ENCODE measurements around the gene EMC9. TPM values are rescaled to one million over a fixed set of nuclear protein-coding genes. Genes with fewer than 3 reads are reported as not detected.

Gene EMC9
- total RNA-seq, 1 donor from 2014 or later: 14.0 TPM

DNA sequence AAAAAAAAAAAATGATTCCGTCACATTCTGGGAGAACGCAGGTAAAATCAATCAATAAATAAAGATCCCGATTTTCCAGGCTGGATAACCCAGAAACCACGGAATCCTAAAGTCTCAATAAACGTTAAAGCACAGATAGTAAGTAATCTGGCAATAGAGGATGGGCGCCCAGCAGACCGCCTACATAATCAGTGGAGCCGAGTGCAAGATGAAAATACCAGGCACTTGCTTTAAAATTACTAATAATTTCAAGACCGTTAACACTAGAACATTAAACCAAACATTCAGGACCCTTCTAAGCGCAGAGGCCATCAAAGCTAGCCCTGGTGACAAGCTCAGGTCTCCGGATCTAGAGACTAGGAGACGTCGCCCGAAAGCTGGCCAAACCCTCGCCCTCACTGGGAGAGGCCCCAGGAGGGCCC, 28.0 kb downstream of the EMC9 start:
- H3K79me2 ChIP-seq (ENCODE audit: low read depth): peaks cover 13% of the 10 kb centered on the region
- H2AFZ ChIP-seq (replicated peaks): peak overlapping the region; percentile 79
- H3K36me3 ChIP-seq: no peaks in the 10 kb centered on the region
- Mint-ChIP-seq H3K36me3 (no peaks in the 10 kb centered on the region), H3K4me1 (peaks cover 17% of the 10 kb centered on the region), H3K9me3 (no peaks in the 10 kb centered on the region), H3K4me3 (peak overlapping the region; percentile 94), H3K27me3 (ENCODE audit: insufficient read depth, low read depth) (peaks cover 3% of the 10 kb centered on the region), H3K27ac (peak overlapping the region; percentile 95)
- no peaks in the 10 kb centered on the region for H3K27me3 ChIP-seq
- H3K9me3 ChIP-seq (ENCODE audit: low read depth): no peaks in the 10 kb centered on the region
- peak overlapping the region; percentile 61 for H3K4me3 ChIP-seq
- H3K9ac ChIP-seq: peak overlapping the region; percentile 23
- no peak overlapping the region for H3K27ac ChIP-seq
- no peak for DNase-seq (ENCODE audit: low spot score)
- H4K20me1 ChIP-seq (ENCODE audit: low read depth): no peaks in the 10 kb centered on the region
- H3F3A ChIP-seq (ENCODE audit: low read depth): peaks cover 19% of the 10 kb centered on the region
- TF ChIP-seq, protein P1, sequence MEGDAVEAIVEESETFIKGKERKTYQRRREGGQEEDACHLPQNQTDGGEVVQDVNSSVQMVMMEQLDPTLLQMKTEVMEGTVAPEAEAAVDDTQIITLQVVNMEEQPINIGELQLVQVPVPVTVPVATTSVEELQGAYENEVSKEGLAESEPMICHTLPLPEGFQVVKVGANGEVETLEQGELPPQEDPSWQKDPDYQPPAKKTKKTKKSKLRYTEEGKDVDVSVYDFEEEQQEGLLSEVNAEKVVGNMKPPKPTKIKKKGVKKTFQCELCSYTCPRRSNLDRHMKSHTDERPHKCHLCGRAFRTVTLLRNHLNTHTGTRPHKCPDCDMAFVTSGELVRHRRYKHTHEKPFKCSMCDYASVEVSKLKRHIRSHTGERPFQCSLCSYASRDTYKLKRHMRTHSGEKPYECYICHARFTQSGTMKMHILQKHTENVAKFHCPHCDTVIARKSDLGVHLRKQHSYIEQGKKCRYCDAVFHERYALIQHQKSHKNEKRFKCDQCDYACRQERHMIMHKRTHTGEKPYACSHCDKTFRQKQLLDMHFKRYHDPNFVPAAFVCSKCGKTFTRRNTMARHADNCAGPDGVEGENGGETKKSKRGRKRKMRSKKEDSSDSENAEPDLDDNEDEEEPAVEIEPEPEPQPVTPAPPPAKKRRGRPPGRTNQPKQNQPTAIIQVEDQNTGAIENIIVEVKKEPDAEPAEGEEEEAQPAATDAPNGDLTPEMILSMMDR (IDR thresholded peaks at IDR 0.05): no peak
- no peak for TF ChIP-seq EZH2phosphoT487 (IDR thresholded peaks at IDR 0.05)
- no peak for TF ChIP-seq EZH2 (IDR thresholded peaks at IDR 0.05)
- H3K4me1 ChIP-seq: peaks cover 6% of the 10 kb centered on the region
- H3K4me2 ChIP-seq: peak overlapping the region; percentile 79

DNA sequence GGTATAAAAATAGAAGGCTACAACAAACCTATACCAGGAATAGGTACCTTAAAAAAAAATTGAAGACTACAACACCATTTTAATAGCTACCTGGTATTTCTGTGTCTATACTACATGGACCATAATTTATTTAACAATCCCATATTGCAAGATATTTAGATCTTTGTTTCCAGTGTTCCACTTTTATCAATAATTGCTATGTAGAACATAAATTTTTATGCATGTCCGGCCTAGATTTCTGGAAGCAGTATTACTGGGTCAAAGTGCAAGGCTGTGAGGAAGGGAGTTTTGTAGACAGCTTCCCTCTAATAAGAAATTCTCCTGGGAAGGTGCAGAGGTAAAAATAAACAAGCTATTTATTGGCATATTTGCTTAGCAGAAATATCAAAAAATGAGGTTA, 30.9 kb downstream of the EMC9 start:
- Mint-ChIP-seq H3K27ac (no peak overlapping the region), H3K27me3 (ENCODE audit: insufficient read depth, low read depth) (peaks cover 3% of the 10 kb centered on the region), H3K4me1 (peaks cover 5% of the 10 kb centered on the region), H3K36me3 (no peaks in the 10 kb centered on the region), H3K4me3 (no peak overlapping the region), H3K9me3 (no peaks in the 10 kb centered on the region)
- no peak overlapping the region for H3K4me3 ChIP-seq
- H3K79me2 ChIP-seq (ENCODE audit: low read depth): peaks cover 2% of the 10 kb centered on the region
- H3K9me3 ChIP-seq (ENCODE audit: low read depth): no peaks in the 10 kb centered on the region
- H3K4me2 ChIP-seq: no peak overlapping the region
- H2AFZ ChIP-seq (replicated peaks): no peak overlapping the region
- no peak overlapping the region for H3K9ac ChIP-seq
- H3K36me3 ChIP-seq: no peaks in the 10 kb centered on the region
- no peak for TF ChIP-seq EZH2 (IDR thresholded peaks at IDR 0.05)
- TF ChIP-seq, protein P1 (IDR thresholded peaks at IDR 0.05): no peak
- no peak for TF ChIP-seq EZH2phosphoT487 (IDR thresholded peaks at IDR 0.05)
- H3K27me3 ChIP-seq: no peaks in the 10 kb centered on the region
- no peaks in the 10 kb centered on the region for H4K20me1 ChIP-seq (ENCODE audit: low read depth)
- peaks cover 18% of the 10 kb centered on the region for H3F3A ChIP-seq (ENCODE audit: low read depth)
- no peak for DNase-seq (ENCODE audit: low spot score)
- no peak overlapping the region for H3K27ac ChIP-seq
- H3K4me1 ChIP-seq: no peaks in the 10 kb centered on the region

DNA sequence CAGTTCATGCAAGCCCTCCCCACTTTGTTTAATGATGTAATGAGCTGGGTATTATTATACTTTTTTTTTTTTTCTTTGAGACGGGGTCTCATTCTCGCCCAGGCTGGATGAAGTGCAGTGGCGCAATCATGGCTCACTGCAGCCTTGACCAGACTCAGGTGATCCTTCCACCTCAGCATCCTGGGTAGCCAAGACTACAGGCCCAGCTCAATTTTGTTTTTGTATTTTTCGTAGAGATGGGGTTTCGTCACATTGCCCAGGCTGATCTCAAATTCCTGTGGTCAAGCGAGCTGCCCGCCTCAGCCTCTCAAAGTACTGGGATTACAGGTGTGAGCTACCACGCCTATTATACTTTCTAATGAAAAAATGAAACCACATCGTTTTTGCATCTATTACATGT, 31.3 kb downstream of the EMC9 start:
- H3K9me3 Mint-ChIP-seq: no peaks in the 10 kb centered on the region
- H3K9ac ChIP-seq: no peak overlapping the region
- no peaks in the 10 kb centered on the region for H3K27me3 ChIP-seq
- H3K27ac ChIP-seq: no peak overlapping the region
- H3K27me3 Mint-ChIP-seq (ENCODE audit: insufficient read depth, low read depth): peaks cover 3% of the 10 kb centered on the region
- H3K4me1 Mint-ChIP-seq: peaks cover 2% of the 10 kb centered on the region
- no peaks in the 10 kb centered on the region for H3K79me2 ChIP-seq (ENCODE audit: low read depth)
- no peak overlapping the region for H3K4me3 Mint-ChIP-seq
- H4K20me1 ChIP-seq (ENCODE audit: low read depth): no peaks in the 10 kb centered on the region
- no peaks in the 10 kb centered on the region for H3K4me1 ChIP-seq
- no peak overlapping the region for H3K4me3 ChIP-seq
- no peaks in the 10 kb centered on the region for H3K36me3 Mint-ChIP-seq
- DNase-seq (ENCODE audit: low spot score): no peak
- no peaks in the 10 kb centered on the region for H3K9me3 ChIP-seq (ENCODE audit: low read depth)
- H2AFZ ChIP-seq (replicated peaks): no peak overlapping the region
- TF ChIP-seq, protein P1 (IDR thresholded peaks at IDR 0.05): no peak
- no peak for TF ChIP-seq EZH2phosphoT487 (IDR thresholded peaks at IDR 0.05)
- no peak for TF ChIP-seq EZH2 (IDR thresholded peaks at IDR 0.05)
- H3F3A ChIP-seq (ENCODE audit: low read depth): peaks cover 13% of the 10 kb centered on the region
- H3K27ac Mint-ChIP-seq: no peak overlapping the region
- no peaks in the 10 kb centered on the region for H3K36me3 ChIP-seq
- no peak overlapping the region for H3K4me2 ChIP-seq
